ENCODE measurements around the gene HHLA2. TPM values are rescaled to one million over a fixed set of nuclear protein-coding genes. Genes with fewer than 3 reads are reported as not detected.
"Not testable (repeated sequence)": the region's sequence is repeated elsewhere in the genome, so short reads cannot be mapped to it uniquely, and the experiment has no call there.

The HHLA2 gene
- total RNA-seq, result 0.31 TPM

GRCh38 chr3:108296239-108296638 lies at the start of gene HHLA2:
Gene HHLA2, plus strand, starts transcription at chr3:108296548. Its CDS starts 55,266 bp downstream, at chr3:108351814.
- ATAC-seq, result no peak
- no peak for DNase-seq (ENCODE audit: low spot score)
- intact Hi-C loops (cut with DNase I), result no loop called here

GRCh38 chr3:108250626-108251025 lies 45.7 kb upstream of the HHLA2 start:
- intact Hi-C loops (cut with DNase I), result no loop called here
- no peak for DNase-seq (ENCODE audit: low spot score)
- no peak for ATAC-seq

GRCh38 chr3:108251265-108251664 lies 45.1 kb upstream of the HHLA2 start:
- intact Hi-C loops (cut with DNase I), result no loop called here
- ATAC-seq, result no peak
- no peak for DNase-seq (ENCODE audit: low spot score)

- intact Hi-C loops (cut with DNase I), result no loop called here
- DNase-seq (ENCODE audit: low spot score) (no peak), ATAC-seq (no peak)
Measured at GRCh38 chr3:108251844-108252243, 44.5 kb upstream of the HHLA2 start.

GRCh38 chr3:108255131-108255530 lies 41.2 kb upstream of the HHLA2 start:
- DNase-seq (ENCODE audit: low spot score) (no peak), ATAC-seq (no peak)
- intact Hi-C loops (cut with DNase I), result no loop called here

GRCh38 chr3:108264534-108265298 lies 31.6 kb upstream of the HHLA2 start:
- ATAC-seq; DNase-seq (ENCODE audit: low spot score); intact Hi-C loops (cut with DNase I): not testable (repeated sequence)

- intact Hi-C loops (cut with DNase I); DNase-seq (ENCODE audit: low spot score); ATAC-seq: not testable (repeated sequence)
Measured at GRCh38 chr3:108268235-108268634, 28.1 kb upstream of the HHLA2 start.

- intact Hi-C loops (cut with DNase I), result no loop called here
- no peak for DNase-seq (ENCODE audit: low spot score)
- ATAC-seq, result no peak
Measured at GRCh38 chr3:108271626-108272025, 24.7 kb upstream of the HHLA2 start.

GRCh38 chr3:108279066-108279465 lies 17.3 kb upstream of the HHLA2 start:
- intact Hi-C loops (cut with DNase I); DNase-seq (ENCODE audit: low spot score); ATAC-seq: not testable (repeated sequence)

GRCh38 chr3:108280476-108280875 lies 15.9 kb upstream of the HHLA2 start:
- intact Hi-C loops (cut with DNase I), result no loop called here
- no peak for ATAC-seq
- DNase-seq (ENCODE audit: low spot score), result no peak

- ATAC-seq, result no peak
Measured at GRCh38 chr3:108281670-108282069, 14.7 kb upstream of the HHLA2 start.

GRCh38 chr3:108283006-108283405 lies 13.3 kb upstream of the HHLA2 start:
- intact Hi-C loops (cut with DNase I), result no loop called here
- DNase-seq (ENCODE audit: low spot score), result no peak
- no peak for ATAC-seq

More at GRCh38 chr3:108281670-108282069, 14.7 kb upstream of the HHLA2 start:
- DNase-seq (ENCODE audit: low spot score), result no peak
- intact Hi-C loops (cut with DNase I), result no loop called here

- ATAC-seq, result no peak
- intact Hi-C loops (cut with DNase I), result no loop called here
- no peak for DNase-seq (ENCODE audit: low spot score)
Measured at GRCh38 chr3:108283989-108284388, 12.4 kb upstream of the HHLA2 start.

- intact Hi-C loops (cut with DNase I), result no loop called here
- ATAC-seq (no peak), DNase-seq (ENCODE audit: low spot score) (no peak)
Measured at GRCh38 chr3:108285176-108285575, 11.2 kb upstream of the HHLA2 start.

- DNase-seq (ENCODE audit: low spot score), result no peak
- intact Hi-C loops (cut with DNase I), result no loop called here
Measured at GRCh38 chr3:108287146-108287545, 9.2 kb upstream of the HHLA2 start.

GRCh38 chr3:108288193-108288592 lies 8.2 kb upstream of the HHLA2 start:
- ATAC-seq; DNase-seq (ENCODE audit: low spot score); intact Hi-C loops (cut with DNase I): not testable (repeated sequence)

More at GRCh38 chr3:108287146-108287545, 9.2 kb upstream of the HHLA2 start:
- no peak for ATAC-seq

GRCh38 chr3:108289159-108289558 lies 7.2 kb upstream of the HHLA2 start:
- intact Hi-C loops (cut with DNase I), result no loop called here
- DNase-seq (ENCODE audit: low spot score) (no peak), ATAC-seq (no peak)

GRCh38 chr3:108292450-108292849 lies 3.9 kb upstream of the HHLA2 start:
- ATAC-seq, result no peak
- intact Hi-C loops (cut with DNase I), result no loop called here
- DNase-seq (ENCODE audit: low spot score), result no peak

GRCh38 chr3:108292905-108293328 lies 3.4 kb upstream of the HHLA2 start:
- ATAC-seq (no peak), DNase-seq (ENCODE audit: low spot score) (no peak)
- intact Hi-C loops (cut with DNase I), result no loop called here

- ATAC-seq, result no peak
- no peak for DNase-seq (ENCODE audit: low spot score)
- intact Hi-C loops (cut with DNase I), result no loop called here
Measured at GRCh38 chr3:108293858-108294257, 2.5 kb upstream of the HHLA2 start.

Measured in sciatic nerve (tissue), 2 donors.